Right atrium auricular region (tissue), 2 donors: ENCODE results near the gene MOK. TPM values are rescaled to one million over a fixed set of nuclear protein-coding genes. Genes with fewer than 3 reads are reported as not detected.

Source experiments
- DNase-seq: peaks from one replicate; pipeline ENCODE4 v3.0.0-alpha.2; 2019; ENCODE audit warnings: low spot score
- H3K27ac ChIP-seq, 2 donors: fragments of 200-600 bp; sonication (generic); 1 replicate in 1 of 2; 2 replicates in 1 of 2; pipeline ENCODE4 v1.5.1; 2016 to 2019
- H3K27me3 ChIP-seq, 2 donors: fragments of 200-600 bp; sonication (generic); one replicate each; pipeline versions ENCODE4 v1.5.1 to v1.6.0; 2017 to 2019
- H3K36me3 ChIP-seq: fragments of 200-600 bp; sonication (generic); one replicate; pipeline ENCODE4 v1.5.1; 2016
- H3K4me1 ChIP-seq, 2 donors: fragments of 200-600 bp; sonication (generic); one replicate each; pipeline versions ENCODE4 v1.5.1 to v1.6.0; 2017 to 2019
- H3K4me3 ChIP-seq, 2 donors: fragments of 200-600 bp; sonication (generic); 1 replicate in 1 of 2; 2 replicates in 1 of 2; pipeline ENCODE4 v1.5.1; 2017 to 2019; ENCODE audit warnings: mild to moderate bottlenecking in 1 of 2, moderate library complexity in 1 of 2
- H3K9me3 ChIP-seq, 2 donors: fragments of 200-600 bp; sonication (generic); one replicate each; pipeline ENCODE4 v1.5.1; 2019
- total RNA-seq, 2 donors: library from RNA; depleted of rRNA; stranded (reverse); fragments of >200 nt; gene quantifications; one replicate each; pipeline ENCODE4 v1.1.0, GENCODE V29; 2016
- TF ChIP-seq, protein P1 (sequence below), 2 donors: fragments of 200-600 bp; sonication (generic); IDR thresholded peaks; one replicate each; pipeline ENCODE4 v1.5.1; 2019; ENCODE audit warnings: antibody characterized with exemption in 2 of 2

The MOK gene
- total RNA-seq, 2 donors from 2014 or later = 10.1 to 22.9 TPM

- Histone ChIP-seq H3K27ac (no peak overlapping the region), H3K4me3 (no peak overlapping the region), H3K4me1 (peaks cover 0 to 47% of the 10 kb centered on the region in 2 donors), H3K9me3 (no peaks in the 10 kb centered on the region), H3K36me3 (no peaks in the 10 kb centered on the region), H3K27me3 (no peaks in the 10 kb centered on the region)
- TF ChIP-seq, protein P1, sequence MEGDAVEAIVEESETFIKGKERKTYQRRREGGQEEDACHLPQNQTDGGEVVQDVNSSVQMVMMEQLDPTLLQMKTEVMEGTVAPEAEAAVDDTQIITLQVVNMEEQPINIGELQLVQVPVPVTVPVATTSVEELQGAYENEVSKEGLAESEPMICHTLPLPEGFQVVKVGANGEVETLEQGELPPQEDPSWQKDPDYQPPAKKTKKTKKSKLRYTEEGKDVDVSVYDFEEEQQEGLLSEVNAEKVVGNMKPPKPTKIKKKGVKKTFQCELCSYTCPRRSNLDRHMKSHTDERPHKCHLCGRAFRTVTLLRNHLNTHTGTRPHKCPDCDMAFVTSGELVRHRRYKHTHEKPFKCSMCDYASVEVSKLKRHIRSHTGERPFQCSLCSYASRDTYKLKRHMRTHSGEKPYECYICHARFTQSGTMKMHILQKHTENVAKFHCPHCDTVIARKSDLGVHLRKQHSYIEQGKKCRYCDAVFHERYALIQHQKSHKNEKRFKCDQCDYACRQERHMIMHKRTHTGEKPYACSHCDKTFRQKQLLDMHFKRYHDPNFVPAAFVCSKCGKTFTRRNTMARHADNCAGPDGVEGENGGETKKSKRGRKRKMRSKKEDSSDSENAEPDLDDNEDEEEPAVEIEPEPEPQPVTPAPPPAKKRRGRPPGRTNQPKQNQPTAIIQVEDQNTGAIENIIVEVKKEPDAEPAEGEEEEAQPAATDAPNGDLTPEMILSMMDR (IDR thresholded peaks at IDR 0.05) = no peak
- DNase-seq = no peak
These were observed 84.9 kb downstream of the MOK start for GRCh38 chr14:102220031-102220430.

DNA sequence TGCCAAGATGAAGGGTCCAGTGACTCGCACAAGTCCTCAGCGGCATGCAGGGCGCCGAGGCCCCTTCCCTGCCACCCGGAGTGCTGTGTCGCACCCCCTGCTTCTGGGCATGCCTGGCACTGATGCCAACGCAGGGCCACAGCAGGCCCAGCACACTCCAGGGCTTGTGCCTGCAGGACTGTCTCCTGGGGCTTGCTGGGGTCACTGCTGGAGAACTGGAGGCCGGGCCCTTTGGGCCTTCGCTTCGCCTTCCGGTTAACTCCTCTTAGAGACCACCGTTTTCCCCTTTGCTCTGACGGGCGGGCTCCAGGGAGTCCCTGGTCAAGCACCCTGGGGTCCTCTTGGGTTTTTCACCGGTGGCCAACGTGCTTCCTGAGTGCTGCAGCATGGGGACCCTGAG is 85.6 kb downstream of the MOK start:
- Histone ChIP-seq H3K4me1 (peaks cover 0 to 50% of the 10 kb centered on the region in 2 donors), H3K27ac (no peak overlapping the region), H3K9me3 (no peaks in the 10 kb centered on the region), H3K27me3 (no peaks in the 10 kb centered on the region), H3K4me3 (no peak overlapping the region), H3K36me3 (no peaks in the 10 kb centered on the region)
- TF ChIP-seq, protein P1 (IDR thresholded peaks at IDR 0.05) = no peak
- no peak for DNase-seq

GRCh38 chr14:102218688-102219087 is 86.3 kb downstream of the MOK start:
- Histone ChIP-seq H3K4me1 (peaks cover 0 to 50% of the 10 kb centered on the region in 2 donors), H3K27ac (peak overlapping the region; percentile 29 to 46), H3K4me3 (no peak overlapping the region), H3K9me3 (no peaks in the 10 kb centered on the region), H3K27me3 (no peaks in the 10 kb centered on the region), H3K36me3 (no peaks in the 10 kb centered on the region)
- no peak for DNase-seq
- TF ChIP-seq, protein P1 (IDR thresholded peaks at IDR 0.05) = no peak

- Histone ChIP-seq H3K4me3 (no peak overlapping the region), H3K27me3 (no peaks in the 10 kb centered on the region), H3K9me3 (no peaks in the 10 kb centered on the region), H3K27ac (peak overlapping the region; percentile 29 to 46), H3K4me1 (peaks cover 0 to 50% of the 10 kb centered on the region in 2 donors), H3K36me3 (no peaks in the 10 kb centered on the region)
- no peak for DNase-seq
- TF ChIP-seq, protein P1 (IDR thresholded peaks at IDR 0.05) = no peak
These were observed 87.0 kb downstream of the MOK start for GRCh38 chr14:102217987-102218421.

DNA sequence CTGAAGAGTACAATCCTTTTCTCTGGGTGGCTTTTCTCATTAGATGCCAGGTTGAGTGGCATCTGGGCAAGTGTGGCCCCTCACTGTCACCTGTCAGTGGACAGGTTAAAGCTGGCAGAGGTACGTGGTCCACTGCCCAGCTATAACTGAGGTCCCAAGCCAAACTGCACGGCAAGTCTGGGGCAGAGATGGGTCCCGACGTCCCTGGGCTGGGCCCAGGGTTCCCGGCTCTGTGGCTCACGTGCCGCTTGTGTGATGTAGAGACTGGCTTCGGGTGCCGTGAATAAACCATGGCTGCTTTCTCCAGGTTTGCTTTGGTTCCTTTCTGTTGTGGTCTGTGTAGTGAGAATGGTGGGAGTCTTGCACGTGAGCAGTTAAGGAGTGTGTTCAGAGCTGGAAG is 87.6 kb downstream of the MOK start:
- peaks cover 0 to 50% of the 10 kb centered on the region in 2 donors for H3K4me1 ChIP-seq
- H3K4me3 ChIP-seq = no peak overlapping the region
- no peaks in the 10 kb centered on the region for H3K9me3 ChIP-seq
- no peaks in the 10 kb centered on the region for H3K36me3 ChIP-seq
- H3K27ac ChIP-seq = peak overlapping the region; percentile 29 to 77
- H3K27me3 ChIP-seq = no peaks in the 10 kb centered on the region
- TF ChIP-seq, protein P1 (IDR thresholded peaks at IDR 0.05) = no peak
- DNase-seq = no peak

- H3K36me3 ChIP-seq = peaks cover 8% of the 10 kb centered on the region
- H3K4me1 ChIP-seq = peaks cover 0 to 43% of the 10 kb centered on the region in 2 donors
- no peaks in the 10 kb centered on the region for H3K27me3 ChIP-seq
- TF ChIP-seq, protein P1 (IDR thresholded peaks at IDR 0.05) = no peak
- H3K9me3 ChIP-seq = no peaks in the 10 kb centered on the region
- no peak for DNase-seq
- no peak overlapping the region for H3K4me3 ChIP-seq
- peak overlapping the region; percentile 77 to 80 for H3K27ac ChIP-seq
These were observed 89.3 kb downstream of the MOK start for GRCh38 chr14:102215576-102216250.
